A204.1 (cell line): ENCODE results near the gene AMZ1.
"Not testable (repeated sequence)": the region's sequence is repeated elsewhere in the genome, so short reads cannot be mapped to it uniquely, and the experiment has no call there.

Source experiments
- FAIRE-seq: peaks from 2 replicates; lab custom pipeline; 2012; peaks lifted over from hg19 to GRCh38; lab: Jason Lieb, UNC

The AMZ1 gene

DNA sequence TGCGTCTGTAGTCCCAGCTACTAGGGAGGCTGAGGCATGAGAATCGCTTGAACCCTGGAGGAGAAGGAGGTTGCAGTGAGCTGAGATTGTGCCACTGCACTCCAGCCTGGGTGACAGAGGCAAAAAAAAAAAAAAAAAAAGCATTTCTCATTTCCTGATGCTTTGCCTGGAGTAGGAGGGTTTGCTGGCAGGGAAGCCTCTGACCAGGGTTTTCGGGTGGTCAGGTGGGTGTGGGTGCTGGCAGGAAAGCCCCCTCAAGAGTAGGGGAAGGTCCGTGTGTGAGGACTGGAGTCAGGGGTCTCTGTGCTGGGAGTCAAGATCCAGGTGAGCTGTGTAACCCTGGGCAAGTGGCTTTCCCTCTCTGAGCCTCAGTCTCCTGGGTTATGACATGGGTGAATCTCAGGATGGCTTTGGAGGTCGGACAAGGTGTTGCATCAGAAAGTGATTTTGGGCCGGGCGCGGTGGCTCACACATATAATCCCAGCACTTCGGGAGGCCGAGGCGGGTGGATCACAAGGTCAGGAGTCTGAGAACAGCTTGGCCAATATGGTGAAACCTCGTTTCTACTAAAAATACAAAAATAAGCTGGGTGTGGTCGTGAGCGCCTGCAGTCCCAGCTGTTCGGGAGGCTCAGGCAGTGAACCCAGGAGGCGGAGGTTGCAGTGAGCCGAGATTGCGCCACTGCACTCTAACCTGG is 3.2 kb downstream of the AMZ1 start:
- FAIRE-seq, result no peak

DNA sequence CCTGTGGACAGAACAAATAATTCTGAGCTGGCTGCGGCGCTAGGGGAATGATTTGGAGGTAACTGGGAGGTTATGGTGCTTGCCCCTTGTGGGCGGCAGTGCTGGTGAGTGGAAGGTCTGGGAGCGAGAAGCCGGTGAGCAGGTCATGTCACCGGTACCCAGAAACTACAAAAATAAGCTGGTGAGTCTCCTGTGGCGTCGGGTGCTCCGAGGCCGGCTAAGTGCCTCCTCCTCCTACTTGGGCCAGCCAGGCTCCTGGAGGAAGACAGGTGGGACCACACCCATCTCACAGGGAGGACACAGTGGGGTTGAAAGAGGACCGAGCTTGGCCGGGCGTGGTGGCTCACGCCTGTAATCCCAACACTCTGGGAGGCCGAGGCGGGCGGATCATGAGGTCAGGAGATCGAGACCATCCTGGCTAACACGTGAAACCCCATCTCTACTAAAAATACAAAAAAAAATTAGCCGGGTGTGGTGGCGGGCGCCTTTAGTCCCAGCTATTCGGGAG is 4.0 kb downstream of the AMZ1 start:
- FAIRE-seq, result not testable (repeated sequence)

DNA sequence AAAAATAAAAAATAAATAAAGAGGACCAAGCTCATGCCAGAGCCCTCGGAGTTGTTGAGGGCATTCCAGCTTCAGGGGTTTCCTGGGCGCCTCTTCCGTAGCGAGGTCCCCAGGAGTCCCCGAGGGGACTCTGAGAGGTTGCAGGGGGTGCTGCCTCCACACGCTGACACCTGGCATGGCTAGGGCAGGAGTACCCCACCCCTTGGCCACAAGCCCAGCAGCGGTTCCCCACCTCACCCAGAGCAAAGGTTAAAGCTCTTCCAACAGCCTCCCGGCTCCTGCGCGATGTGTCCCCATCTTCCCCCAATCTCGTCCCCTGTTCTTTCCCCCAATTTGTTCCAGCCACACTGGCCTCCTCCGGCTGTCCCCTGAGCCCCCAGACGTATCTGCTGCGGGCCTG is 4.5 kb downstream of the AMZ1 start:
- no peak for FAIRE-seq

DNA sequence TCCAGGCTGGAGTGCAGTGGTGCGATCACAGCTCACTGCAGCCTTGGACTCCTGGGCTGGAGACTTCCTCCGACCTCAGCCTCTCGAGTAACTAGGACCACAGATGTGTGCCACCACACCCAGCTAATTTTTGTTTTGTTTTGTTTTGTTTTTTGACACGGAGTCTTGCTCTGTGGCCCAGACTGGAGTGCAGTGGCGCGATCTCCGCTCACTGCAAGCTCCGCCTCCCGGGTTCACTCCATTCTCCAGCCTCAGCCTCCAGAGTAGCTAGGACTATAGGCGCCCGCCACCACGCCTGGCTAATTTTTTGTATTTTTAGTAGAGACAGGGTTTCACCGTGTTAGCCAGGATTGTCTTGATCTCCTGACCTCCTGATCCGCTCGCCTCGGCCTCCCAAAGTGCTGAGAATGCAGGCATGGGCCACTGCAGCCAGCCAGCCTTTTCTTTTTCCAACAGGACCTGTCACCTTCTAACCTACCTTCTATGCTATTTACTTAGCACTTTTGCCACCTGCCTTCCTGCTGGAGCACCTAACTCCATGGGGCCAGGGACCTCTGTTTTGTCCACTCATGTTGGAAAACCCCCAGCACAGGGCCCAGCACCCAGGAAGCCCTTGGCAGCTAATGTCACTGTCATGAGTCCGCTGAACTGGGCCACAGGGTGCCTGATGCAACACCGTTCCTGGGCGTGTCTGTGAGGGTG is 5.6 kb downstream of the AMZ1 start:
- not testable (repeated sequence) for FAIRE-seq

DNA sequence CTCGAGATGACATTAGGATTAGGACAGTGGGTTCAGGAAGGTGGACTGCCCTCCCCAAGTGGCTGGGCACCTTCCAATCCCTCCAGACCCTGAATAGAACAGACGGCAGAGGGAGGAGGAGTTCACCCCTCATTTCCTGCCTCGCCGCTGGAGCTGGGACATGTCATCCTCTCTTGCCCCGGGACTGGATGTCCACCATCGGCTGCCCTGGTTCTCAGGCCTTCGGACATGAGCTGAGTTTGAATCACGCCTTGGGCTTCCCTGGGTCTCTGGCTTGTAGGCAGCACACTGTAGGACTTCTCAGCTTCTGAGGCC is 6.1 kb downstream of the AMZ1 start:
- FAIRE-seq, result not testable (repeated sequence)

DNA sequence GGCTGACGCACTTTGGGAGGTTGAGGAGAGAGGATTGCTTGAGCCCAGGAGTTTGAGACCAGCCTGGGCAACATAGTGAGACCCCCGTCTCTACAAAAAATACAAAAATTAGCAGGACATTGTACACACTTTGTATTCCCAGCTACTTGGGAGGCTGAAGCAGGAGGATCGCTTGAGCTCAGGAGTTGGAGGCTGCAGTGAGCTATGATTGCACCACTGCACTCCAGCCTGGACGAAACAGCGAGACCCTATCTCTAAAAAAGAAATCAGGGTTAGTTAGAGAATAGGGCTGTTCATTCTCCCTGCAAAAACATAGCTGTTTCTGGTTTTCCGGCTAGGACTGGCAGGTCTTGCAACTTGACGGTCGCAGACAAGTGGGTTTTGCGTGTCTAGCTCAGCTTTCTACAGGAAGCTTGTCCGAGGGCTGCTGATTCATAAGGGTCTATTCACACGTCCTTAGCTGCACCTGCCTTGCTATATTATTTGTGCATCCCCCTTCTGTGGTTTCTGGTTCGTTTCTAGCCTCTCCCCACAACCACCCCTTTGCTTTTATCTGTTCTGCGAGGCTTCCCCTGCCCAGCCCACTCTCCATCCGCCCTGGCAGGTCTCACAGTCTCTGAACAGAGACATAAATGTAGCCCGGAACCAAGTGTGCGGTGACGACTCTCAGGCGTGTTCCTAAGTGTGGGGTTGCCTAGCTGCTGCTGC is 10.7 kb downstream of the AMZ1 start:
- no peak for FAIRE-seq

DNA sequence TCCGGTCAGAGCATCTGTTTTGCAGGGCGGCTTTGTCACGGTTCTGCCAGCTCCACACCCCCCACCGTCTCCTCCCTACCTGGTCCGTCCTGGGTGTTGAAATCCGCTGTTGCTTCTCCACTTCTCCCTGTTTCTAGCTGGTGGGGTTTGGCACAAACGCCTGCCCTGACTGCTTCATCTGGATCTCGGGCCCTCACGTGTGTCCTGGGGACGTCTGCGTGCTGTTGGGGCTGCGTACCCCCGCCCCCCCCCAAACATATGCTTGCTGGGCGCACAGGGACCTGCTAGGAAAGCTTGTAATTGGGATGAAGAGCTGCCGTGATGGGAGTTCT is 11.3 kb downstream of the AMZ1 start:
- no peak for FAIRE-seq

DNA sequence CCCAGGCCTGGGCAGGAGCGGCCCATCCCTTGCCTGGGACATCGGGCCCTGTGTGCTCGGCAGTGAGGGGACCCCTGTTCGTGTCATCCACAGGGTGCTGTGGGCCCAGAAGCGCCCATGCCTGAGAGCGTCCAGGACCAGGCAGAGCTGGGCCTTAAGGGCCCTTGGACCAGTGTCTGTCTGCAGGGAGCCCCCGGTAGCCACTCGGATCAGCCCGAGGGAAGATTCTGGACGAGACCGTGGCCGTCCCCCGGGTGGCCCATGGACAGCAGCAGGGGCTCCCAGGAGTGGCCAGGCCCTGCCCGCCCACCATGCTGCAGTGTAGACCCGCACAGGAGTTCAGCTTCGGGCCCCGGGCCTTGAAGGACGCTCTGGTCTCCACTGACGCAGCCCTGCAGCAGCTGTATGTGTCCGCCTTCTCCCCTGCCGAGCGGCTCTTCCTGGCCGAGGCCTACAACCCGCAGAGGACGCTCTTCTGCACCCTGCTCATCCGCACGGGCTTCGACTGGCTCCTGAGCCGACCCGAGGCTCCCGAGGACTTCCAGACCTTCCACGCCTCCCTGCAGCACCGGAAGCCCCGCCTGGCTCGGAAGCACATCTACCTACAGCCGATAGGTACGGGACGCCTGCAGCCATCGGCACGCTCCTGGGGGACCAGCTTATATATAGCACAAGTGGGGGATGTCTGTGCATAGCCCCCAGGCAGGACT is 12.3 kb downstream of the AMZ1 start:
- no peak for FAIRE-seq

DNA sequence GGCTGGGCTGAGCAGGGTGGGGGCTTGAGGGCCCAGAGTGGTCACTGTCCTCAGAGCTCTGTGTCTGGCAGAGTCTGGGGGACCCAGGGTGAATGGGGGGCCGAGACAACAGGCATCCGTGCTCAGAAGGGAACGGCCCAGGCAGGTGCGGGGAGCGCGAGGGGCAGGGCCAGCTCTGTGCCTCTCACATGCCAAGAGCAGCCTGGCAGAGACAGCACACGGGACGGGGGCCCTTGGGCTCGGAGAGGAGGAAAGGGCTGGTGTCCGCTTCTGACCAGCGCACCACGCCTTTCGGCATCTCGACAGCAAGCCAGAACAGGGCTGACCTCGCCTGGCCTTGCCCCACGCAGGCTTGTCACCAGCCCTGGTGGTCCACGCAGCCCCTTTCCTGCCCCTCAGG is 13.4 kb downstream of the AMZ1 start:
- FAIRE-seq, result no peak

DNA sequence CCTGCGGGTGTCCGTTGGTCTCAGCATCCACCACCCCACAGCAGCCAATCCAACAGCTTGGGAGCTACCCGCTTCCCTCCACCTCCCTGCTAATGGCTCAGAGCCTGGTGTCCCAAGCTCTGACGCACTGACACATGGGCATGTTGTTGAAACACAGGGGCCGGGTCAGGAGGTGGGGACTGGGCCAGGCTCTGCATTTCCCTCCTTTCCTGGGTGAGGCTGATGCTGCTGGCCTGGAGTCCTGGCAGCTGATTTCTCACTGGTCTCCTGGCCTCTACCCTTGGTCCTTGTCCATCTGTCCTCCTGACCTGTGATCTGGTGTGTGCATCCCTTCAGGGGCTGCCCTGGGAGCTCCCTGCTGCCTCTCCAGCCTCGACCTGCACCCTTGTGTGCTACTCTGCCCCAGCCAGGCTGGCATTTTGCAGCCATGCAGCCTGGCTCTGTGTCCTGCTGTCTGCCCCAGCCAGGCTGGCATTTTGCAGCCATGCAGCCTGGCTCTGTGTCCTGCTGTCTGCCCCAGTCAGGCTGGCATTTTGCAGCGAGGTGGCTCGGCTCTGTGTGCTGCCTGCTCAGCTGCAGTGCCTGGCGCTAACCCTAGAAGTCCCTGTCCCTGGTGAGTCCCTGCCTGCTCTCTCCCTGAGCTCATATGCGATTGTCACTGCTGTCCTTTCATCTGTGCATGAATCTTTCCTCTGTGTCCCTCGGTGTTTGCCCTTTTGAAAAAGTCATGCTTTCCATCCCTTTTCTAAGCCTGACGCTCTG is 14.0 kb downstream of the AMZ1 start:
- FAIRE-seq, result no peak

DNA sequence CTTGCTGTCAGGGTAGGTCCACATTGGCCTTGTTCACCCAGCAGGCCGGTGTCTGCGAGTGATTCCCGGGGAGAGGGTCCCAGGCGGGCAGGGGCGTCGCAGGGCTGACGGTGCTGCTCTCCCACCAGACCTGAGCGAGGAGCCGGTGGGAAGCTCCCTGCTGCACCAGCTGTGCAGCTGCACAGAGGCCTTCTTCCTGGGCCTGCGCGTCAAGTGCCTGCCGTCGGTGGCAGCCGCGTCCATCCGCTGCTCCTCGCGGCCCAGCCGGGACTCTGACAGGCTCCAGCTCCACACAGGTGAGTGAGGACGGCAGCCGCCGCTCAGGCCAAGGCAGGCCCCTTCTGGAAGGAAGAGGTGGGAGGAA is 14.6 kb downstream of the AMZ1 start:
- FAIRE-seq, result no peak

DNA sequence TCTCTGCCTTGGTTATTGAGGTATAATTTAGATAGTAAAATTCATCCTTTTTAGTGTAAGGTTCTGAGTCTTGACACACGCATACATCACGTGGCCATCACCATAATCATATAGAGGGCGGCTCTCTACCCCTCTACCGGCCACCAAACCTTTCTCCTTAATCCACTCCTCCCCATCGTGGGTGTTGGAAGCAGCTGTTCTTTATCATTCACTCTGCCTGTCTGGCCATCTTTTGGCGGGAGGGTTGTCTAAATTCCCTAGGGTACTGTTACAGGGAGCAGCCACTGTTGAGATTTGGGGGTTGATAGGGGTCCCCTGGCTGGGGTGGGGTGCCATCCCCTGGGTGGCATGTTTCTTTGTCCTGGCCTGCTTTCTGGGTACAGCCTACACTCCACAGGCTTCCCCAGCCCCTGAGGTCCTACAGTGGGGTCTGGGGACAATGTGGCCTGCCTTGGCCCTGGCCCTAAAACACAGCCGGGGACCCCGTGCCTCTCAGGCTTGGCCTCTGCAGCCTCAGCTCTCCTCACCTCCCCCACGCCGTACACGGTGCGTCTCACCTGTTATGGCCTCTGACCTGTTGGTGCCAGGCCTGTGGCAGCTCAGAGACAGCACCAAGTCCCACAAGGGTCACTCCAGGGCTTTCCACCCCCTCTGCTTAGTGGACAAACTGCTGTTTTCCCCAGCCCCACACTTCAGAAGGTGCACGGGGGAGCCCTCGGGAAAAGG is 17.5 kb downstream of the AMZ1 start:
- no peak for FAIRE-seq

DNA sequence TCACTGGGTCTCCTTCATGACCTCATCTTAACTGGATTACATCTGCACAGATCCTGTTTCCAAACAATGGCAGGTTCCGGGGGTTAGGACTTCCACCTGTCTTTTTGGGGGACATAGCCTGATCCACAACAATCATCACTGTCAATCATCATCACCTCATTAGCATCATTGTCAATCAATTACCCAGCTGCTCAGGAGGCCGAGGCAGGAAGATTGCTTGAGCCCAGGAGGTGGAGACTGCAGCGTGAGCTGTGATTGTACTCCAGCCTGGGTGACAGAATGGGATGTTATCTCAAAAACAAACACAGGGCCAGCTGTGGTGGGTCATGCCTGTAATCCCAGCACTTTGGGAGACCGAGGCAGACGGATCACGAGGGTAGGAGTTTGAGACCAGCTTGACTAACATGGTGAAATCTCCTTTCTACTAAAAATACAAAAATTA is 18.7 kb downstream of the AMZ1 start:
- FAIRE-seq, result no peak

DNA sequence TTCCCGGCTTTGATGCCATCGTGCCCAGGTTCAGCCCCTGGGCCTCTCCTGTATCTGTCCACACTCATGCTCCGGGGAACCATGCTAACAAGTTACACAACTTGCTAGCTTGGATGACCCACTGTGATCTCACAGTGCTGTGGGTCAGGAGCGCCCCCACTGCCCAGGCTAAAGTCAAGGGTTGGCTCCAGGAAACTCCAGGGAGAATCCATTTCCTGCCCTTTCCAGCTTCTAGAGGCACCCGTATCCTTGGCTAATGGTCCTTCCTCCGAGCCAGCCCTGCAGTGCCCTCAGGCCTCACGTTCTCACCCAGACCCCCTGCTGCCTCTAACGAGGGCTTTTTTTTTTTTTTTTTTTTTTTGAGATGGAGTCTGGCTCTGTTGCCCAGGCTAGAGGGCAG is 19.5 kb downstream of the AMZ1 start:
- no peak for FAIRE-seq

DNA sequence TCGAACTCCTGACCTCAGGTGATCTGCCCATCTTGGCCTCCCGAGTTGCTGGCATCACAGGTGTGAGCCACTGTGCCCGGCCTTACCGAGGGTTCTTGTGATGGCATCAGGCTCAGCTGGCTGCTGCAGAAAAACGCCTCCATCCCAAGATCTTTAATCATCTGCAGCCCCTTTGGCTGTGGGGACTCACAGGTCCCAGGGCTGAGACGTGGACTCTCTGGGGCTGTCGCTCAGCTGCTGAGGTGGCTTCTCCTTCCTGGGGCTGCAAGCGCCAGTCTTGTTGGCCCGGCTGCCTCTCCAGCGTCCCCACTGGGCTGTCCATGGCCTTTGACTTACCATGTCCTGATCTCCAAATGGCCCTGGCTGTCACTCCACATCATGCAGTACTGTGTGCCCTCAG is 20.0 kb downstream of the AMZ1 start:
- no peak for FAIRE-seq

DNA sequence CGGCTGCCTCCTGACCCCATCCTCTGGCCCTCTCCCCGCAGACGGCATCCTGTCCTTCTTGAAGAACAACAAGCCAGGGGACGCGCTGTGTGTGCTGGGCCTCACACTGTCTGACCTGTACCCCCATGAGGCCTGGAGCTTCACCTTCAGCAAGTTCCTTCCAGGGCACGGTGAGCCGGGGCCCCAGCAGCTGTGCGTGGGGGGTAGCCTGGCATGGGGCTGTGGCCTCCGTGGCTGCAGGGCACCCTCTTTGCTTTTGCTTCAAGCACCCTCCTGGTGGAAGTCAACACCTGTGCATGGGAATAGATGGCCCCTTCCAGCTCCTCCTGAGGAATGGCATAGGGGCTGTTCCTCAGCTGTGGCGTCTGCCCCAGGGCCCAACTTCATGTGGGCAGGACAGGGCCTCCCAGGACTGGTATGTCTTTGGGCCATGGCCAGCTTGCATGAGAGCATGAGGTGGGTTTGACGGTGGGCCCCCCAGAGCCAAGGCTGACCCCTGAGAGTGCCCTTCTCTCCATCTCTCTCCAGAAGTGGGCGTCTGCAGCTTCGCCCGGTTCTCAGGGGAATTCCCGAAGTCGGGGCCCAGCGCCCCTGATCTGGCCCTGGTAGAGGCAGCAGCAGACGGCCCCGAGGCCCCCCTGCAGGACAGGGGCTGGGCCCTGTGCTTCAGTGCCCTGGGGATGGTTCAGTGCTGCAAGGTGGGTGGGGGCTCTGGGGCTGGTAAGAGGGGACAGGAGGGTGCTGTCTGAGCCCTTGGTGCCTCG is 20.7 kb downstream of the AMZ1 start:
- no peak for FAIRE-seq

DNA sequence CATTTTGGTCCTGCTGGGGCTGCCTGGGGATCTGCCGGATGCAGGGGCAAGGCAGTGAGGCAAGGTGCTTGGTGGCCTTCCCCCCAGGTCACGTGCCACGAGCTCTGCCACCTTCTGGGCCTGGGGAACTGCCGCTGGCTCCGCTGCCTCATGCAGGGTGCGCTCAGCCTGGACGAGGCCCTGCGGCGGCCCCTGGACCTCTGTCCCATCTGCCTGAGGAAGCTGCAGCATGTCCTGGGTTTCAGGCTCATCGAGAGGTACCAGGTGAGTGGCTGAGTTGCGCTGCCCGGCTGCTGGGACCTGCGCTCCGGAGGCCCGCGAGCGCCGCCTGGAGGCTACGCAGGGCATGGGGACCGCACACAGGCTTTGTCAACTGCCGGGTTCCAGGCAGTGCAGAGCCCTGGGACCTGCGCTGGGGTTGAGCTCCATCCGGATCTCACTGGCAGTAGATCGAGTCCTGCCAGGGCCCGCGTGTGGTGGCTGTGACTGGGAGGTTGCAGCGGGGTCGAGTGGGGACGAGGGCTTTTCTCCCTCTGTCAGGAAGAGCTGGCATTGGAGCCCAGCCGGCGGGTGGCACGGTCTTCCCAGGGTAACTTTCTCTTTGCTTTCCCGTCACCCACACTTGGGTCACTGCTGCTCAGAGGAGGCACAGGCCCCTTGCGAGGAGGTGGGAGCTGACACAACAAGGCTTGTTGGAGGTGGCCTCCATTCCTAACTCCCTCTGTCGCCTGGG is 21.7 kb downstream of the AMZ1 start:
- FAIRE-seq, result no peak

DNA sequence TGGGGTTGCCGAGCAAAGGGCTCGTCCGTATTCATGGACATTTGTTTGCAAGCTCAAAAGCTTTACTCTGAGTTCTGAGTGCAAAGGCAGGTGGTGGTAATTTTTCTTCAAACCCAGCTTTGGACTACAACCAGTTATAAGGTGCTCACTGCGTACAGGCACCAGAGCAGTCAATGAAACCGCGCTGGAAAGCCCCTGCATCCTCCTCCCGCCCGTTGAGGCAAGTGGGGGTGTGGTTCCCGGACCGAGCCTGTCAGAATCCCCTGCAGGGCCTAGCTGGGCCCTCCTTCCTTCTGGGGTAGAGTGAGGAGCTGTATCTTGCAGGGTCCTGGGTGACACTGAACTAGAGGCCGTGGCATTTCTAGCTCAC is 22.3 kb downstream of the AMZ1 start:
- FAIRE-seq, result no peak

DNA sequence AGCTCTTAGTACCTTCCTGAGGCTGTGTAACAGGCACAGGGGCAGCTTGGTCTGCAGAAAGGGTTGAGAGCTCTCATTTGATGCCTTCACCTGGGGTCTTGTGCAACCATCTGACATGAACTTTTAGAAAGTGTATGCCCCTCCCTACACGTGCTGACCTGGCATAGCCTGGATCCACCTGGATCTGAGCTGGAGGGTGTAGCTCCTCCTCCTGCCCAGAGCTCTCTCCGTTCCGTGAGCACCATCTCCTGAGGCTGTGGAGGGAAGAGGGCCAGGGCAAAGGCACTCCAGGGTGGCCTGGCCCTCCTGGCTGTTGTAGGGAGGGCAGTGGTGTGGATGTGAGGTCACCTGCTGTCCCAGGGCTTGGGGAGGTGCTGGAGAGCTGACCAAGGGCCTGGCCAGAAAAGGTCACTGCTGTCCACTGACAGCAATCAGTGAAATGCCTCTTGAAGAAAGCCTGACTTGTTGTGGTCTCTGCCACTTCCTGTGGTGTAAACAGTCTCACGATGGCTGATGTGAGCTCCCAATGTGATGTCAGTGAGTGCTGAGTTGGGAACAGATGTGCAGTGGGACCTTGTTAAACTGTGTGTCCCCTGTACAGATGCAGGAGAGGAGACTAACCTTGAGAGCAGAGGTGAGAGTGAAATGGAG is 23.0 kb downstream of the AMZ1 start:
- FAIRE-seq, result no peak
